PC-3 (cell line): ENCODE results near the gene RNF114.

Source experiments
- EZH2 ChIP-seq: fragments of 300-600 bp; sonication (generic); IDR thresholded peaks from one replicate; pipeline ENCODE4 v1.6.1; 2017; ENCODE audit warnings: antibody characterized with exemption, mild to moderate bottlenecking, low read length; ENCODE audit not compliant: unreplicated experiment
- TF ChIP-seq, protein P1 (sequence below): fragments of 300-600 bp; sonication (generic); conservative IDR thresholded peaks from 2 replicates; pipeline ENCODE4 v1.5.1; 2017; ENCODE audit warnings: antibody characterized with exemption, low read depth, mild to moderate bottlenecking, low read length

DNA sequence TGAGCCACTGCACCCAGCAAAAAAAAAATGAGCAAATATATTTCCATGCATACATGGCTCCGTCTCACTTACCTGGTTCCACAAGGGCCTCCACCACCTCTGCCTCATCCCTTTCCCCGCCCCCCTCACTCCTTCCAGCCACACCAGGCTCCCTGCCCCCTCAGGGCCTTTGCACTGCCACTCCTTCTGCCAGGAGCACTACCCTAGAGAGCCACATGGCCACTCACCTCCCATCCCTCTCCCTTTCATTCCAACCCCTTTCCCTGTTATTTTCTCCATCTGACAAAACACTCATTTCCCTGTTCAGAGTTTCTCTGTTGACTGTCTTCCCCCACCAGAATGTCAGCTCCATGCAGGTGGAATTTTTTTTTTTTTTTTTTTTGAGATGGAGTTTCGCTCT lies 59.4 kb downstream of the RNF114 start:
- TF ChIP-seq, protein P1, sequence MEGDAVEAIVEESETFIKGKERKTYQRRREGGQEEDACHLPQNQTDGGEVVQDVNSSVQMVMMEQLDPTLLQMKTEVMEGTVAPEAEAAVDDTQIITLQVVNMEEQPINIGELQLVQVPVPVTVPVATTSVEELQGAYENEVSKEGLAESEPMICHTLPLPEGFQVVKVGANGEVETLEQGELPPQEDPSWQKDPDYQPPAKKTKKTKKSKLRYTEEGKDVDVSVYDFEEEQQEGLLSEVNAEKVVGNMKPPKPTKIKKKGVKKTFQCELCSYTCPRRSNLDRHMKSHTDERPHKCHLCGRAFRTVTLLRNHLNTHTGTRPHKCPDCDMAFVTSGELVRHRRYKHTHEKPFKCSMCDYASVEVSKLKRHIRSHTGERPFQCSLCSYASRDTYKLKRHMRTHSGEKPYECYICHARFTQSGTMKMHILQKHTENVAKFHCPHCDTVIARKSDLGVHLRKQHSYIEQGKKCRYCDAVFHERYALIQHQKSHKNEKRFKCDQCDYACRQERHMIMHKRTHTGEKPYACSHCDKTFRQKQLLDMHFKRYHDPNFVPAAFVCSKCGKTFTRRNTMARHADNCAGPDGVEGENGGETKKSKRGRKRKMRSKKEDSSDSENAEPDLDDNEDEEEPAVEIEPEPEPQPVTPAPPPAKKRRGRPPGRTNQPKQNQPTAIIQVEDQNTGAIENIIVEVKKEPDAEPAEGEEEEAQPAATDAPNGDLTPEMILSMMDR: no peak
- no peak for TF ChIP-seq EZH2
